HCT116 (cell line): ENCODE data around the gene RHCE.

Source experiments
- EZH2 ChIP-seq: fragments of 200-600 bp; sonication (generic); IDR thresholded peaks from 2 replicates; pipeline ENCODE4 v1.6.1; 2017; ENCODE audit warnings: antibody characterized with exemption, mixed run types
- POLR2AphosphoS5 ChIP-seq: IDR thresholded peaks from 2 replicates; pipeline ENCODE4 v1.6.1; 2011; ENCODE audit warnings: mild to moderate bottlenecking, low read depth, low read length, moderate library complexity
- RAD21 ChIP-seq: IDR thresholded peaks from 2 replicates; pipeline ENCODE4 v1.6.1; 2012; ENCODE audit warnings: low read depth, mild to moderate bottlenecking
- SIN3A ChIP-seq: IDR thresholded peaks from 2 replicates; pipeline ENCODE4 v1.6.1; 2012; ENCODE audit warnings: low read depth
- SP1 ChIP-seq: IDR thresholded peaks from 2 replicates; pipeline ENCODE4 v1.6.1; 2012; ENCODE audit warnings: low read depth
- ZFX ChIP-seq: fragments of 450-650 bp; IDR thresholded peaks from 2 replicates; pipeline ENCODE4 v1.6.1; 2017
- TF ChIP-seq, protein P1 (sequence below), 3 experiments: fragments of 200-600 bp in 1 of 3; sonication (generic) in 1 of 3; IDR thresholded peaks in 2 of 3; conservative IDR thresholded peaks in 1 of 3; 2 replicates each; pipeline ENCODE4 v1.5.1; 2012 to 2017; ENCODE audit warnings: low read depth in 2 of 3, low read length in 2 of 3, antibody characterized with exemption in 1 of 3, borderline replicate concordance in 1 of 3, control low read depth in 1 of 3, mild to moderate bottlenecking in 1 of 3, mixed read lengths in 1 of 3, mixed run types in 1 of 3, moderate library complexity in 1 of 3; ENCODE audit not compliant: insufficient read depth in 1 of 3

DNA sequence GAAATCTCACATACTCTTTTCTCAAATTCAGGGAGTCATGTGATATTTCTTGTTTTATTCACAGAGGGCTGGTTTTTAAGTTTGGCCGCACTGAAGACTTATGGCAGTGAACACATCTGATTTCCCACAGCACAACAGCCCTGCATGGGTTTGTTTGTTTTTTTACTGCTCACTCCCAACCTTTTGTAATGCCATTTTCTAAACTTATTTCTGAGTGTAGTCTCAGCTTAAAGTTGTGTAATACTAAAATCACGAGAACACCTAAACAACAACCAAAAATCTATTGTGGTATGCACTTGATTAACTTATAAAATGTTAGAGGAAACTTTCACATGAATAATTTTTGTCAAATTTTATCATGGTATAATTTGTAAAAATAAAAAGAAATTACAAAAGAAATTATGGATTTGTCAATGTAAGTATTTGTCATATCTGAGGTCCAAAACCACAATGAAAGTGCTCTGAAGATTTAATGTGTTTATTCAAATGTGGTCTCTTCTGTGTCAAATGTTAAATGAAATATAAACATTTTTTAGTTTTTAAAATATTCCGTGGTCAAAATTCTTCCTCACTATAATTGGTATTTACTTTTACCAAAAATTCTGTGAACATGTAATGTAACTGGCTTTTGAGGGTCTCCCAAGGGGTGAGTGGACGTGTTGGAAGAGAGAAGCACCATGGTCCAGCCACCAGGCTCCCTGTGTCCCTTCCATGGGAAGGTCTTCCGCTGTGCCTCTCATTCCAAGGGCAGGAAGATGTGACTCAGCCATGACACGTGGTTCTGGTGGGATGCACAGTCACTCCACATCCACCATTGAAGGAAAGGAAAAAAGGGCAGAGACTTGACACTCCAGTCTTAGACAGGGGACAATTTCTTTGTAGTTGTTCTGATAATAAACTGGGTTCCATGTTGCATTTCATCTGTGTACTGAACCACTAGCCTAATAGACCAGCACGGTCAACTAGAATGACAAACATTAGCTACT is 59.7 kb downstream of the RHCE start:
- TF ChIP-seq, protein P1, sequence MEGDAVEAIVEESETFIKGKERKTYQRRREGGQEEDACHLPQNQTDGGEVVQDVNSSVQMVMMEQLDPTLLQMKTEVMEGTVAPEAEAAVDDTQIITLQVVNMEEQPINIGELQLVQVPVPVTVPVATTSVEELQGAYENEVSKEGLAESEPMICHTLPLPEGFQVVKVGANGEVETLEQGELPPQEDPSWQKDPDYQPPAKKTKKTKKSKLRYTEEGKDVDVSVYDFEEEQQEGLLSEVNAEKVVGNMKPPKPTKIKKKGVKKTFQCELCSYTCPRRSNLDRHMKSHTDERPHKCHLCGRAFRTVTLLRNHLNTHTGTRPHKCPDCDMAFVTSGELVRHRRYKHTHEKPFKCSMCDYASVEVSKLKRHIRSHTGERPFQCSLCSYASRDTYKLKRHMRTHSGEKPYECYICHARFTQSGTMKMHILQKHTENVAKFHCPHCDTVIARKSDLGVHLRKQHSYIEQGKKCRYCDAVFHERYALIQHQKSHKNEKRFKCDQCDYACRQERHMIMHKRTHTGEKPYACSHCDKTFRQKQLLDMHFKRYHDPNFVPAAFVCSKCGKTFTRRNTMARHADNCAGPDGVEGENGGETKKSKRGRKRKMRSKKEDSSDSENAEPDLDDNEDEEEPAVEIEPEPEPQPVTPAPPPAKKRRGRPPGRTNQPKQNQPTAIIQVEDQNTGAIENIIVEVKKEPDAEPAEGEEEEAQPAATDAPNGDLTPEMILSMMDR (IDR thresholded peaks at IDR 0.05 in 2 of 3, conservative IDR thresholded peaks at IDR 0.05 in 1 of 3; ENCODE audit: borderline replicate concordance in 1 of 3, insufficient read depth in 1 of 3, low read depth in 2 of 3, low read length in 2 of 3) = no peak
- TF ChIP-seq RAD21 = no peak
- no peak for TF ChIP-seq POLR2AphosphoS5
- TF ChIP-seq ZFX = no peak
- no peak; the same call in 1 of the 2 replicates for TF ChIP-seq SP1
- TF ChIP-seq EZH2 = no peak
- no peak for TF ChIP-seq SIN3A
